Stimulated activated CD8-positive, alpha-beta memory T cell treated with anti-CD3 and anti-CD28 coated beads, Interleukin-2, amount 100 ng/mL, for 48 hours (primary cell): ENCODE data around the gene C6orf141.

Source experiments
- DNase-seq, 2 donors: peaks; one replicate each; pipeline ENCODE4 v3.0.0-alpha.2; 2020; ENCODE audit warnings: low read depth in 2 of 2

C6orf141 gene

GRCh38 chr6:49539102-49539501 is 11.4 kb upstream of the C6orf141 start:
- no peak for DNase-seq

GRCh38 chr6:49540614-49541013 is 9.9 kb upstream of the C6orf141 start:
- no peak for DNase-seq

DNA sequence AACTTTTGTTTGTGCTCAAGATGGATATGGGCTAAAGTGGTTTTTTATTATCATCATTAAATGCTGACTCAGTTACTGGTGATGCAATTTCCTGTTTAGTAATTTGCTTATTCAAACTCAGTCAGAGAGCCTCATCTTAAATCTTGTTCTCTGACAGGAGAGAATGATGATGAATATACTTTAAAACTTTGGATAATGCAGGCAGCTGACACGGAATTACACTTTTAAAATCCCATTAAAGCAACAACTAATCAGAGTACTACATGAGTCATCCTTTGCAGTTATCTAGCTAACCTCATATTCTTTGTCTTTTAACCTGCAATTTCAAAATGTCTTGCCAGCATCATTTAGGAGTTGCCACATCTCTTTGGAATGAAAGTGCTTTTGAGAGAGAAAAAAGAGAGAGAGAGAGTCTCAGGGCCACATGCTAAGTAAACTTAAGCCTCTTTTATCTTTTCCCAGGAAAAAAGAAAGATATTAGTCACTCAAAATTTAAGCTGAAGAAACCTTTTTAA is 9.2 kb upstream of the C6orf141 start:
- DNase-seq = no peak

DNA sequence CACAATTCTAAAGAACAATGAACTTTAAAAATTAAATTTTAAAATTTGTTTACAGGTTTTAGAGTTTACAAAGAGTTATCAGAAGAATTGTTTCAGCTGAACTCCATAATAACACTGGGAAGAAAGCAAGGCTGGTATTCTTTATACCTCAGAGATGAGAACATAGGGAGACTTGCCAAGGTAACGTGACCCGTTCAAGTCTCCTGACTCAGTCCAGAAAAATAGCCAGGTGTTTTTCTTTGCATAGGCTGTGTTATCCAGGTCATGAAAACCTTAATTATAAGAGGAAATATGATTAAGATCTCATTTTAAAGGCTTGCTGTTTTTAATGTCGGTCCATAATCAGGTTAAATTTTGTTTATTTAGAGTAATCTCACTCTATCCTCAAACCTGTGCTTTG is 8.5 kb upstream of the C6orf141 start:
- no peak for DNase-seq

- DNase-seq = no peak
Observed at GRCh38 chr6:49543087-49543858, 7.2 kb upstream of the C6orf141 start.

DNA sequence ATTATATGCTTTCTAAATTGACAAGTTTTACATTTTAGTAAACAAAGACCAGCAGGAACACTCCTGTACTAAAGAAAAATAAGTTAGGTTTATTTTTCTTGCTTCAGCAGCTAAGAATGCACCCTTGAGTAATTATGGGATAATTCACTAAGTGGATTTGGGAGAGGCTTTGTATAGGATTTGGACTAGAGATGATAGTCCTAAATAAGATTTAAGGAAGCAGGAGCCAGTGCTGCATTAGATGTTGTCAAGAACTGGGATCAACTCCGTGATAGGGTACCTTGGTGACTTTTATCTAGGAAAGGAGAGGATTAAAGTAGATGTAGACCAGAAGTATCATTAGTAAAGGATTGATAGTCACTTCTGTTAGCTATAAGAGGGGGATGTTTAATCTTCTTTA is 4.1 kb upstream of the C6orf141 start:
- DNase-seq = no peak

DNA sequence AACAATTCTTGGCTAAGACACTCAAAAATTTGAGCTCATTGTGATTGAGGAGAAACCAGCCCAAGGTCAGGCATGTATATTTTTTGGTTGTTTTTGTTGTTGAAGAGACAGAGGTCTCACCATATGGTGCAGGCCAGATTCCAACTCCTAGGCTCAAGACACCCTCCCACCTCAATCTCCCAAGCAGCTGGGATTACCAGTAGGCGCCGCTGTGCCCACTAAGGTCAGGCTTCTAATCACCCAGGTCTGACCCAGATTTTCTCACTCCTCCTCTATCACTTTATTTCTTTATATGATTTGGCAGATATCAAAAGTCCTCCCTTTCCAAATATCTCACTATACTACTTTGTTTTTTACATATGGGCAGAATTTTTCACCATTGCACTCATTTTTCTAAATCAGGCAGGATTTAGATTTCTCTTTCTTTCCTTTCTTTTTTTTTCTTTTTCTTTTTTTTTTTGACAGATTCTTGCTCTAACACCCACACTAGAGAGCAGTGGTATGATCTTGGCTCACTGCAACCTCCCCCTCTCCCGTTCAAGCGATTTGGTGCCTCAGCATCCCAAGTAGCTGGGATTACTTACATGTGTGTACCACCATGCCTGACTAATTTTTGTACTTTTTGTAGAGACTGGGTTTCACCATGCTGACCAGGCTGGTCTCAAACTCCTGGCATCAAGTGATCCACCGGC is 1.7 kb upstream of the C6orf141 start:
- no peak for DNase-seq

GRCh38 chr6:49549691-49550491 is 577 bp upstream of the C6orf141 start:
- DNase-seq = no peak

DNA sequence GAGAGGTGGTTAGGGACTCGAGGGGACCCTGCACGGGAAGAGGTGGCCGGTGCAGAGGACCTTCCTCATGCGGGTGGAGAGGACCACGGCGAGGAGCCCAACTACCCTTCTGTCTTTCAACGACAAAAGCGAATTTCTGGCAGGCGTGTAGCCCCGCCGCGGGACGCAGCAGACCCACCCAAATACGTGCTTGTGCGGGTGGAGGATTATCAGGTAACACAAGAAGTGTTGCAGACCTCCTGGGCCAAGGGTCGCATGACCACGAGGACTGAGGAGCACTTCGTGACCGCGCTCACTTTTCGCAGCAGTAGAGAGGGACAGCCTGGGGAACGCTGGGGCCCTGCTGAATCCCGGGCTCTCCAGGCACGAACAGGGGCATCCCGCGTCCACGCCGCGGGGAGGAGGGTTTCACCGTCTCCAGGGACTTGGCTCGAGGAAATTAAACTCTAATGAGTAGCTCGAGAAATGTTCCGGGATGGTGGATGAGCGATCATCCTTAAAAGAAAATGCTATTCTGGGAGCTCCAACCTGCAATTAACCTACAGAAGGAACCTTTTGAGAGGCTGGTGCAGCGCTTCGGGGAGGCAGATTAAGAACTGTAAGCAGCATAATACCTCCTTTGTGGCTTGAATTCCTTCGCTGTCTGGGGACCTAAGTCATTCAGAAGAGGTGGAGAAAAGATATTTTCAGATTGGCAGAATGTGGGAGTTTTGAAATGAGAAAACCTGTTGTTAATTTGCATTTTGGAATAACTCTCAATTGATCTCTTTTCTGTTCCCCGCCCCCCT is 804 bp downstream of the C6orf141 start:
- no peak for DNase-seq

DNA sequence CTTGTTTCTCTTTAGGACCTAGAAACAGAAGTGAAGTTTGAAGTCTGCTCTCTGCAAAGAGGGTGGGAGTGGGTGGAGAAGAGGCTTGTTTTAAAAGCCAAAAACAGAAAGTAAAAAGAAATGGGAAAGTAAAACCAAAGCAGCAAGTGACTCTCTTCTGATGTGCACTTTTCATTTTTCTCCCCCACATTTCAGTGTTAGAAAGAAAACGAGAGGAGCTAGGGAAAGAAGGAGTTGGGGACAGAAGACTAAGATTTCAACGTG is 1.3 kb downstream of the C6orf141 start:
- no peak for DNase-seq

GRCh38 chr6:49552596-49552995 is 2.1 kb downstream of the C6orf141 start:
- DNase-seq = no peak

GRCh38 chr6:49553384-49553783 is 2.9 kb downstream of the C6orf141 start:
- no peak for DNase-seq

DNA sequence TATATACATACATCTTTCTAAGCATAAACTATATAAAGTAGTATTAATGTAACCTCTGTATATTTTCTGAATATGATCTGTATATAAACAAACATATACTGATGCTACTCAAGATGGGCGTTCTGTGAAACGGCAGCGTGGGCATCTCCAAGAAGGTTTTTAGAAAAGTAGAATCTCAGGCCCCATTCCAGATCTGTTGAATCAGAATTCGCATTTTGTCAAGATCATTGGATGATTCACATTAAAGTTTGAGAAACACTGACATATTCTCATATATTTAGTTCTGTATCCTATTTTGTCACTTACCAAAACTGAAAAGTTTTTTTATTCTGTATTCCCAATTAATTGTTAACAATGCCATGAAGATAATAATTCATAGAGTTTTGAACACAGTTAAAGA is 5.5 kb downstream of the C6orf141 start:
- DNase-seq = no peak

- DNase-seq = no peak
Observed at GRCh38 chr6:49556429-49556837, 6.0 kb downstream of the C6orf141 start.

GRCh38 chr6:49557177-49557576 is 6.7 kb downstream of the C6orf141 start:
- no peak for DNase-seq

DNA sequence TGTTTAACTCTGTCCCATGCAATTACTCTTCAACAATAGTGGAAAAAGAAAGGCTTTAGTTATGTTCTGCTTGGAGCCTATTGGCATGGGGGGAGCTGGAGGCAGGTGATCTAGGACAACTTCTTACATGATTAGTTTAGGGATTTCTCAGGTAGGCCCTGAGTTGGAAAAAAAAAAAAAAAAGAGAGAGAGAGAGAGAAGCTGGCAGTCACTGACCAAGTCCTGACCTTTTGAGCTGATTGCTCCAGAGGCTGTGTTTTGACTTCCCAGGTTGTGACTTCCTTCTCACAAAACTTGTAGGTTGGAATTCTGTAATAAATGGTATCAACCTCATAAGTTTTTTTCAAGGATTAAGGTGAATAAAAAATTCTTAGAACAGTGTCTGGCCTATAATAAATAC is 7.8 kb downstream of the C6orf141 start:
- no peak for DNase-seq

DNA sequence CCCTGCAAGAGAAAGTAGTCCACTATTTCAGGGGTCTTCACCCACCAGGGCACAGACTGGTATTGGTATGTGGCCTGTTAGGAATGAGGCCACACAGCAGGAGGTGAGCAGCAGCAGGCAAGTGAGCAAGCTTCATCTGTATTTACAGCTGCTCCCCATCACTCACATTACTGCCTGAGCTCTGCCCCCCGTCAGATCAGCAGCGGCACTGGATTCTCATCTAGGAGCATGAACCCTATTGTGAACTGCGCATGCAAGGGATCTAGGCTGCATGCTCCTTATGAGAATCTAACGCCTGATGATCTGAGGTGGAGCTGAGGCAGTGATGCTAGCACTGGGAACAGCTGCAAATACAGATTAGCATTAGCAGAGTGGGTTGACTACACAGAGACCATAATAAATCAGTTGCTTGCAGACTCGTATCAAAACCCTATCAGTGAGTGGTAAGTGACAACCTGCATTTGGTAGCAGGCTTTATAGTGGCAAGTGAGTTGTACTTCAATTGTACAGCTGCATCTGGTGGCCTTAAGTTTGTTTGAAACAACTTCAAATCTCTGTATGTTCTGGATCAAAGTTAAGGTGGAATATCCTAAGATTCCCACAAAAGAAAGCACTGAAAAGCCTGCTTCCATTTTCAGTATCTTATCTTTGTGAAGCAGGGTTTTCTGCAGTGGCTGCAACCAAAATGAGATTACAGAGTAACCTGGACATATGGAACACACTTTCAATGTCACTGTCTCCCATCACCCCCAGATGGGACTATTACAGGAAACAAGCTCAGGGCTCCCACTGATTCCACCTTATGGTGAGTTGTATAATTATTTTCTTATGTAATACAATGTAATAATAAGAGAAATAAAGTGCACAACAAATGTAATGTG is 12.8 kb downstream of the C6orf141 start:
- no peak for DNase-seq

DNA sequence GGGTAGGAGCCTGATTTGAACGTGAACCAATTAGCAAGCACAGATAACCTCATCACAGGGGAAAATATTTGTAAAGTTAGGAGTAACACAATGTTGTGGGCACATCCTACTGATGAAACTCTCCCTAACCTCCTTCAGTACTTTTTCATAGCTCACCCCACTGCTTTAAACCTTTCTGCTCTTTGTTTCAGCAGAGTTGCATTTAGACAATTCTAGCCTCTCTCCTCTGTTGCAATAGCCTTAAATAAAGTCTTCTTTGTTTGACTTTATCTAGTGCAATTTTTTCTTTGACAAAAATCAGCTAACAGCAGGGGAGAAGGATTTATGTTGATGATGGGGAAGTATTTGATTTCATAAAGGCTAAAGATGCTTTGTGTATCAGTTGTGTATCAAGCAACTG is 14.1 kb downstream of the C6orf141 start:
- no peak for DNase-seq

DNA sequence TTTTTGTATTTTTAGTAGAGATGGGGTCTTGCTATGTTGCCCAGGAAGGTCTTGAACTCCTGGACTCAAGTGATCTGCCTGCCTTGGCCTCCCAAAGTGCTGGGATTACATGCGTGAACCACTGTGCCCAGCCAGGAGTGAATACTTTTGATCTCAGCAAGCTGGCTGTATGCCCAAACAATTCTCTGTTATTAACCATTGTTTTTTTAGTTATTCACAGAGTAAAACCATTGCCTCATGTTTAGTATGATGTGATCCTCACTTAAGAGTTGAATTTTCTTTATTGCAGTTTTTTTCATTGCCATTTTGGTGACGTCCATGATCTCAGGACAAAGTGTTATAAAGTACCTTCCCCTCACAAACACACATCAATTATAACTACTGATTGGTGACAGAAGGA is 14.8 kb downstream of the C6orf141 start:
- DNase-seq = no peak

GRCh38 chr6:49565855-49566254 is 15.4 kb downstream of the C6orf141 start:
- DNase-seq = no peak
